ENCODE results near the gene ZBTB2. TPM values are rescaled to one million over a fixed set of nuclear protein-coding genes. Genes with fewer than 3 reads are reported as not detected.
"Not testable (repeated sequence)": the region's sequence is repeated elsewhere in the genome, so short reads cannot be mapped to it uniquely, and the experiment has no call there.

The ZBTB2 gene
- total RNA-seq, 1 experiment from 2014 or later: 15.5 TPM

- DNase-seq: no peak
- no peaks in the 10 kb centered on the region for H3K27me3 ChIP-seq (ENCODE audit: control insufficient read depth, insufficient read depth, low read length)
- no peak overlapping the region for H3K4me3 ChIP-seq (ENCODE audit: insufficient read depth, low read depth, low read length)
- H3K36me3 ChIP-seq (replicated peaks; ENCODE audit: control insufficient read depth, insufficient read depth, low read length): no peaks in the 10 kb centered on the region; the same call in none of the 2 replicates
Measured at GRCh38 chr6:151349651-151350270, 41.6 kb downstream of the ZBTB2 start.

GRCh38 chr6:151342750-151343149, 48.6 kb downstream of the ZBTB2 start:
- DNase-seq; H3K4me3 ChIP-seq (ENCODE audit: insufficient read depth, low read depth, low read length); H3K36me3 ChIP-seq (replicated peaks; ENCODE audit: control insufficient read depth, insufficient read depth, low read length); H3K27me3 ChIP-seq (ENCODE audit: control insufficient read depth, insufficient read depth, low read length): not testable (repeated sequence)

GRCh38 chr6:151341476-151342195, 49.7 kb downstream of the ZBTB2 start:
- DNase-seq: peak; percentile 53
- Histone ChIP-seq H3K27me3 (ENCODE audit: control insufficient read depth, insufficient read depth, low read length) (no peaks in the 10 kb centered on the region), H3K4me3 (ENCODE audit: insufficient read depth, low read depth, low read length) (no peak overlapping the region), H3K36me3 (replicated peaks; ENCODE audit: control insufficient read depth, insufficient read depth, low read length) (no peaks in the 10 kb centered on the region)

GRCh38 chr6:151340219-151340978, 51.0 kb downstream of the ZBTB2 start:
- H3K36me3 ChIP-seq (replicated peaks; ENCODE audit: control insufficient read depth, insufficient read depth, low read length): no peaks in the 10 kb centered on the region
- no peak for DNase-seq
- no peak overlapping the region for H3K4me3 ChIP-seq (ENCODE audit: insufficient read depth, low read depth, low read length)
- H3K27me3 ChIP-seq (ENCODE audit: control insufficient read depth, insufficient read depth, low read length): no peaks in the 10 kb centered on the region

- no peak for DNase-seq
- Histone ChIP-seq H3K36me3 (replicated peaks; ENCODE audit: control insufficient read depth, insufficient read depth, low read length) (no peaks in the 10 kb centered on the region), H3K27me3 (ENCODE audit: control insufficient read depth, insufficient read depth, low read length) (no peaks in the 10 kb centered on the region), H3K4me3 (ENCODE audit: insufficient read depth, low read depth, low read length) (no peak overlapping the region)
Measured at GRCh38 chr6:151339369-151339768, 52.0 kb downstream of the ZBTB2 start.

GRCh38 chr6:151338651-151339200, 52.6 kb downstream of the ZBTB2 start:
- no peak for DNase-seq
- H3K4me3 ChIP-seq (ENCODE audit: insufficient read depth, low read depth, low read length): no peak overlapping the region

GRCh38 chr6:151335930-151336329, 55.4 kb downstream of the ZBTB2 start:
- no peaks in the 10 kb centered on the region for H3K27me3 ChIP-seq (ENCODE audit: control insufficient read depth, insufficient read depth, low read length)
- DNase-seq: no peak
- no peaks in the 10 kb centered on the region for H3K36me3 ChIP-seq (replicated peaks; ENCODE audit: control insufficient read depth, insufficient read depth, low read length)
- H3K4me3 ChIP-seq (ENCODE audit: insufficient read depth, low read depth, low read length): no peak overlapping the region

More at GRCh38 chr6:151338651-151339200, 52.6 kb downstream of the ZBTB2 start:
- Histone ChIP-seq H3K27me3 (ENCODE audit: control insufficient read depth, insufficient read depth, low read length) (no peaks in the 10 kb centered on the region), H3K36me3 (replicated peaks; ENCODE audit: control insufficient read depth, insufficient read depth, low read length) (no peaks in the 10 kb centered on the region)

- no peak for DNase-seq
- Histone ChIP-seq H3K4me3 (ENCODE audit: insufficient read depth, low read depth, low read length) (no peak overlapping the region), H3K36me3 (replicated peaks; ENCODE audit: control insufficient read depth, insufficient read depth, low read length) (no peaks in the 10 kb centered on the region), H3K27me3 (ENCODE audit: control insufficient read depth, insufficient read depth, low read length) (no peaks in the 10 kb centered on the region)
Measured at GRCh38 chr6:151330130-151330696, 61.1 kb downstream of the ZBTB2 start.

GRCh38 chr6:151327101-151327500, 64.3 kb downstream of the ZBTB2 start:
- H3K27me3 ChIP-seq (ENCODE audit: control insufficient read depth, insufficient read depth, low read length): no peaks in the 10 kb centered on the region
- no peak overlapping the region for H3K4me3 ChIP-seq (ENCODE audit: insufficient read depth, low read depth, low read length)
- DNase-seq: no peak
- no peaks in the 10 kb centered on the region for H3K36me3 ChIP-seq (replicated peaks; ENCODE audit: control insufficient read depth, insufficient read depth, low read length)

GRCh38 chr6:151326116-151326825, 65.1 kb downstream of the ZBTB2 start:
- Histone ChIP-seq H3K27me3 (ENCODE audit: control insufficient read depth, insufficient read depth, low read length) (no peaks in the 10 kb centered on the region), H3K4me3 (ENCODE audit: insufficient read depth, low read depth, low read length) (peak overlapping the region; percentile 37; the same call in 1 of the 2 replicates), H3K36me3 (replicated peaks; ENCODE audit: control insufficient read depth, insufficient read depth, low read length) (no peaks in the 10 kb centered on the region)
- no peak for DNase-seq

- DNase-seq: peak; percentile 51
- Histone ChIP-seq H3K27me3 (ENCODE audit: control insufficient read depth, insufficient read depth, low read length) (no peaks in the 10 kb centered on the region), H3K4me3 (ENCODE audit: insufficient read depth, low read depth, low read length) (peak overlapping the region; percentile 37), H3K36me3 (replicated peaks; ENCODE audit: control insufficient read depth, insufficient read depth, low read length) (no peaks in the 10 kb centered on the region)
Measured at GRCh38 chr6:151325075-151326050, 66.0 kb downstream of the ZBTB2 start.

- DNase-seq: no peak
- Histone ChIP-seq H3K4me3 (ENCODE audit: insufficient read depth, low read depth, low read length) (no peak overlapping the region), H3K27me3 (ENCODE audit: control insufficient read depth, insufficient read depth, low read length) (no peaks in the 10 kb centered on the region), H3K36me3 (replicated peaks; ENCODE audit: control insufficient read depth, insufficient read depth, low read length) (no peaks in the 10 kb centered on the region)
Measured at GRCh38 chr6:151324488-151324825, 66.9 kb downstream of the ZBTB2 start.

- peak; percentile 86 for DNase-seq
- Histone ChIP-seq H3K27me3 (ENCODE audit: control insufficient read depth, insufficient read depth, low read length) (no peaks in the 10 kb centered on the region), H3K36me3 (replicated peaks; ENCODE audit: control insufficient read depth, insufficient read depth, low read length) (no peaks in the 10 kb centered on the region), H3K4me3 (ENCODE audit: insufficient read depth, low read depth, low read length) (no peak overlapping the region)
Measured at GRCh38 chr6:151323791-151324487, 67.4 kb downstream of the ZBTB2 start.

Measured in H7 (cell line).